HL-60 (cell line): ENCODE measurements around the gene BTG1.

ENCODE experiments used
- DNase-seq, 2 experiments: peaks; one replicate each; pipeline ENCODE4 v3.0.0-alpha.2; 2010 to 2020; ENCODE audit warnings: low read depth in 1 of 2, low spot score in 1 of 2
- H3K27ac ChIP-seq: fragments of 250-450 bp; sonication (Bioruptor Pico); replicated peaks from 2 replicates; pipeline ENCODE4 v1.5.1; 2020; ENCODE audit warnings: mild to moderate bottlenecking, moderate library complexity
- H3K27me3 ChIP-seq: fragments of 250-450 bp; sonication (Bioruptor Pico); 2 replicates; pipeline ENCODE4 v1.5.1; 2021; ENCODE audit warnings: mild to moderate bottlenecking, moderate library complexity; ENCODE audit not compliant: insufficient read depth, poor library complexity, severe bottlenecking
- H3K4me3 ChIP-seq: replicated peaks from 2 replicates; pipeline ENCODE4 v1.5.1; 2011; ENCODE audit warnings: mild to moderate bottlenecking, control low read depth, low read length; ENCODE audit not compliant: insufficient read depth
- CTCF ChIP-seq: IDR thresholded peaks from one replicate; pipeline ENCODE4 v1.5.1; 2011; ENCODE audit warnings: low read length, control low read depth, inconsistent platforms; ENCODE audit not compliant: insufficient read depth
- GABPA ChIP-seq: IDR thresholded peaks from 2 replicates; pipeline ENCODE4 v1.6.1; 2012; ENCODE audit warnings: low read depth
- POLR2AphosphoS5 ChIP-seq: IDR thresholded peaks from 2 replicates; pipeline ENCODE4 v1.6.1; 2012; ENCODE audit warnings: low read depth
- REST ChIP-seq: IDR thresholded peaks from 2 replicates; pipeline ENCODE4 v1.6.1; 2012; ENCODE audit warnings: low read depth; ENCODE audit not compliant: insufficient replicate concordance
- SPI1 ChIP-seq: IDR thresholded peaks from 2 replicates; pipeline ENCODE4 v1.6.1; 2012; ENCODE audit warnings: low read depth, mild to moderate bottlenecking, borderline replicate concordance

BTG1 gene

GRCh38 chr12:92124689-92125029 lies 21.0 kb downstream of the BTG1 start:
- no peaks in the 10 kb centered on the region for H3K27me3 ChIP-seq
- H3K27ac ChIP-seq = peak overlapping the region; percentile 91
- no peak overlapping the region; the same call in 1 of the 2 replicates for H3K4me3 ChIP-seq
- TF ChIP-seq GABPA (no peak), CTCF (no peak), SPI1 (no peak), POLR2AphosphoS5 (no peak), REST (no peak)
- DNase-seq = no peak

GRCh38 chr12:92123780-92124688 lies 21.6 kb downstream of the BTG1 start:
- no peak for TF ChIP-seq SPI1
- TF ChIP-seq CTCF = no peak
- no peak for TF ChIP-seq GABPA
- TF ChIP-seq REST = no peak
- peak; percentile 59; the same call in 1 of the 2 replicates for TF ChIP-seq POLR2AphosphoS5
- Histone ChIP-seq H3K27ac (peak overlapping the region; percentile 91), H3K27me3 (no peaks in the 10 kb centered on the region), H3K4me3 (no peak overlapping the region)
- DNase-seq = peak; percentile 76 to 88

GRCh38 chr12:92122941-92123779 lies 22.5 kb downstream of the BTG1 start:
- peak overlapping the region; percentile 91 for H3K27ac ChIP-seq

More at GRCh38 chr12:92122941-92123779, 22.5 kb downstream of the BTG1 start:
- Histone ChIP-seq H3K4me3 (no peak overlapping the region), H3K27me3 (no peaks in the 10 kb centered on the region)
- DNase-seq = no peak
- no peak for TF ChIP-seq GABPA
- TF ChIP-seq SPI1 = no peak
- no peak for TF ChIP-seq CTCF
- no peak for TF ChIP-seq POLR2AphosphoS5
- TF ChIP-seq REST = no peak
